ENCODE measurements around the gene PROKR1.

The PROKR1 gene

DNA sequence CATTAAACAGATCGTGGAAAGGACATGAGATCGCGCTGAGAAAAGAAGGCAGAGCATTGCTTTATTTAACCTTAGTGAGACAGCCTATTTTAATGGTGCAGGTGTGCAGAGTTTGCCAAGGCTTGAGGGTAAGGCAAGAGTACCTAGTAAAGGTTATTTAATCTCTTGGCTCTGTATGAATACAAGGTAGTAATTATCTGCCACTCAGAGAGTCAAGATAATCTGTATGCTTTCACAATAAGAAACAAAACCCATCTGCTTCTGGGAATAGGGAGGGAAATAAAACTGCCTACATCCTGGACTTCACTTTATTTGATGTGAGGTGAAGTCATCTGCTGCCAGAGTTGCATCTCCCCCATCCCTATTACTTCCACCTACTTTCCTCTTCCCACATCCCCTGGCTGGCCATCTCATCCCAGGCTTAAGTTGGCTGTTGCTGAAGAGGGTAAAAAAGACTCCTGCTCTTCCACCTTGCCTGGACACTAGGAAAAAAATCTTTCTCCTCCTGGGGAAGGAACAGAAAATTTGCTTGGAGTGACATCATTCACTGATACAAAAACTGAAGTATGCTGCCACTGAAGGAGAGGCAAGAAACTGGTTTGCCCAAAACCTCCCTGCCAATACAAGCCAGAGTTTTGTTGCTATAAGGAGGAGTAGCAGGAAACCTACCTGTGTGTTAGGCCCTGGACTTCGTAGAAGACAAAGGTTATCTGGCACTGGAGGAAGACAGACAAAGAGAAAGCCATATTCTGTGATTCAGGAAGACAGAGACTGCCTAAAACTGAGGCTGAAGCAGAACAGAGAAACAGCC lies 55.4 kb downstream of the PROKR1 start:
- no peak overlapping the region for H3K27ac ChIP-seq
- TF ChIP-seq, protein P1, sequence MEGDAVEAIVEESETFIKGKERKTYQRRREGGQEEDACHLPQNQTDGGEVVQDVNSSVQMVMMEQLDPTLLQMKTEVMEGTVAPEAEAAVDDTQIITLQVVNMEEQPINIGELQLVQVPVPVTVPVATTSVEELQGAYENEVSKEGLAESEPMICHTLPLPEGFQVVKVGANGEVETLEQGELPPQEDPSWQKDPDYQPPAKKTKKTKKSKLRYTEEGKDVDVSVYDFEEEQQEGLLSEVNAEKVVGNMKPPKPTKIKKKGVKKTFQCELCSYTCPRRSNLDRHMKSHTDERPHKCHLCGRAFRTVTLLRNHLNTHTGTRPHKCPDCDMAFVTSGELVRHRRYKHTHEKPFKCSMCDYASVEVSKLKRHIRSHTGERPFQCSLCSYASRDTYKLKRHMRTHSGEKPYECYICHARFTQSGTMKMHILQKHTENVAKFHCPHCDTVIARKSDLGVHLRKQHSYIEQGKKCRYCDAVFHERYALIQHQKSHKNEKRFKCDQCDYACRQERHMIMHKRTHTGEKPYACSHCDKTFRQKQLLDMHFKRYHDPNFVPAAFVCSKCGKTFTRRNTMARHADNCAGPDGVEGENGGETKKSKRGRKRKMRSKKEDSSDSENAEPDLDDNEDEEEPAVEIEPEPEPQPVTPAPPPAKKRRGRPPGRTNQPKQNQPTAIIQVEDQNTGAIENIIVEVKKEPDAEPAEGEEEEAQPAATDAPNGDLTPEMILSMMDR (IDR thresholded peaks at IDR 0.05), result no peak
- TF ChIP-seq ZFX (IDR thresholded peaks at IDR 0.05; ENCODE audit: borderline replicate concordance), result no peak

DNA sequence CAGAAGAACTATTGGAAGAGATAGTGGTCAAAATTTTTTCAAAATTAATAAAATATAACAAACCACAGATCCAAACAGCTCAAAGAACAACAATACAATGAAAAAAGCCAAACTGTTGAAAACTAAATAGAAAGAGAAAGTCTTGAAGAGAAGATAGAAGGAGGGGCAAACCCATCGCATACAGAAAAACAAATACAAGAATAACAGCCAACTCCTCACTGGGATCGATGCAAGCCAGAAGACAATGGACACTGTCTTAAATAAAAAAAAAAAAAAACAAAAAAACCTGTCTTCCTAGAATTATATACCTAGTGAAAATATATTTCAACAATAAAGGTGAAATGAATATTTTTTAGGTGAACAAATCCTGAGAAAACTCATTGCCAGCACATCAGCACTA lies 57.2 kb downstream of the PROKR1 start:
- no peak overlapping the region for H3K27ac ChIP-seq
- TF ChIP-seq, protein P1 (IDR thresholded peaks at IDR 0.05), result no peak
- no peak for TF ChIP-seq ZFX (IDR thresholded peaks at IDR 0.05; ENCODE audit: borderline replicate concordance)

DNA sequence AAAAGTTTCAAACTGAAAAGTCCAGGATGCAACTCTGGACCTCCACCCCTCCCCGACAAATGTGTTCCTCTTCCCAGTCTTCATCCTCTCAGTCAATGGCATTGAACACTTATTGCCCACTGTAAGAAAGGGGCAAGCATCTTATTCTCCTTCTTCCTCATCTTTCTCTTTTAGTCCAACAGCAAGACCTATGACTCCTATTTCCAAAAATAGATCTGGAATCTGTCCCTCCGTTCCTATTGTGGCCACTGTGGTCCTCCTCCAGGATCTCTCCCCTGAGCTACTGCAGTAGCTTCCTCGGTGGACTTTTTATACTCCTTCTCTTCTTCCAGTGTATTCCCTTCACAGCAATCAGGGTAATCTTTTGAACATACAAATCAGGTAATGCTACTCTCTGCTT lies 63.3 kb downstream of the PROKR1 start:
- TF ChIP-seq, protein P1 (IDR thresholded peaks at IDR 0.05), result no peak
- no peak for TF ChIP-seq ZFX (IDR thresholded peaks at IDR 0.05; ENCODE audit: borderline replicate concordance)

More for the DNA sequence above, 63.3 kb downstream of the PROKR1 start:
- H3K27ac ChIP-seq, result no peak overlapping the region
